Effector CD4-positive, alpha-beta T cell (primary cell): Measurements from ENCODE around the gene ERFE.

Experiments
- DNase-seq: peaks from one replicate; pipeline ENCODE4 v3.0.0-alpha.2; 2020

Gene ERFE

DNA sequence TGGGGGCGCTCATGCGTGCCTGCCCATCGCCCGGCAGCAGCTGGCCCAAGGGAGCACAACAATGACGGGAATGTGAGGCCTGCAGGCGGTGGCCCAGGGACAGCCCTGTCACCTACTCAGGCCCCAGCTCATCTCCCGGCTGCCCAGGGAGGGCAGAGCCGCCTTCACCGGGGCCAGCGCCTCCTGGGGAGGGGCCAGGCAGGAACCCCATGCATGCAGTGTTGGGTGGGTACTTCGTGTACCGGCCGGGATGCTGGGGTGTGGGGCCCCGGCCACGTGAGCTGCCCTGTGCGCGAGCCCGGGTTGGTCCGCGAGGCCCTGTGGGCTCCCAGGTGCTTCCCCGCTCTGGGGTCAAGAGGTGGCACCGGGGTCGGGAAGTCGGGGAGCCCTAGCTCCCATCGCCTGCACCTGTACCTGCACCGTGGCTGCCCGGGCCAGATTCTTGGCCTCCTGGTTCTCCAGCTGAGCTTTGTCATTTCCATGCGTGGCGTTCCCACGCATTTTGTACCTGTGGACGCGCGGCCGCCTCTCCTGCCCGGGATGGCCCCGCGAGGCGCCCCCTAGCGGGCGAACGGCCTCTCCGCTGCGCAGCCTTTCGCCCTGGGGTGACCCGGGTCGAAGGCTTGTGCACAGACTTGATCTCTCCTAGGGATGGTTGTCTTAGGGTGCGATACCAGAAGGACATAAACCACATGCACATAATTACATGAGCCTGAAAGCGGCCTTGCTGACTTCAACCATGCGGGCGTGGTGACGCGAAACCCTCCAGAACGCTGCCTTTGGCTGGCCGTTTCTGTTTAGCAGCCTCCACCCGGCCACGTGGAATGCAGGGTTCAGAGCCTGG is 19.4 kb upstream of the ERFE start:
- DNase-seq = no peak

DNA sequence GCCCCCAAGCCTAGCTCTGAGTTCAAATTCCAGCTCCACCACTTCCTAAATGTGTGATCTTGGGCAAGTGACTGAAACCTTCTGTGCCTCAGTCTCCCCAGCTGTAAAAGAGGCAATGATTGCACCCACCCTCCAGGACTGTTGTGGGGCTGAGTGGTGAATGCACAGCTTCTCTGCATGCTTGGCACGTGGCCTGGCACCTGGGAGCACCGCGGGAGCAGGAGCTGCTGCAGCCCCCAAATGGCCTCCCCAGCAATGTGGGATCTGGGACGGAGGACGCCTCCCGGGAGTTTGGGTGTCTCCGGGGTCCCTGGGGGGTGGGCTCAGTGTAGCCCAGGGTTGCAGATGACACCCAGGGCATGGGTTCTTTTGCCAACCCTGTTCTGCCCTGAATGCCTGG is 18.7 kb upstream of the ERFE start:
- DNase-seq = no peak

DNA sequence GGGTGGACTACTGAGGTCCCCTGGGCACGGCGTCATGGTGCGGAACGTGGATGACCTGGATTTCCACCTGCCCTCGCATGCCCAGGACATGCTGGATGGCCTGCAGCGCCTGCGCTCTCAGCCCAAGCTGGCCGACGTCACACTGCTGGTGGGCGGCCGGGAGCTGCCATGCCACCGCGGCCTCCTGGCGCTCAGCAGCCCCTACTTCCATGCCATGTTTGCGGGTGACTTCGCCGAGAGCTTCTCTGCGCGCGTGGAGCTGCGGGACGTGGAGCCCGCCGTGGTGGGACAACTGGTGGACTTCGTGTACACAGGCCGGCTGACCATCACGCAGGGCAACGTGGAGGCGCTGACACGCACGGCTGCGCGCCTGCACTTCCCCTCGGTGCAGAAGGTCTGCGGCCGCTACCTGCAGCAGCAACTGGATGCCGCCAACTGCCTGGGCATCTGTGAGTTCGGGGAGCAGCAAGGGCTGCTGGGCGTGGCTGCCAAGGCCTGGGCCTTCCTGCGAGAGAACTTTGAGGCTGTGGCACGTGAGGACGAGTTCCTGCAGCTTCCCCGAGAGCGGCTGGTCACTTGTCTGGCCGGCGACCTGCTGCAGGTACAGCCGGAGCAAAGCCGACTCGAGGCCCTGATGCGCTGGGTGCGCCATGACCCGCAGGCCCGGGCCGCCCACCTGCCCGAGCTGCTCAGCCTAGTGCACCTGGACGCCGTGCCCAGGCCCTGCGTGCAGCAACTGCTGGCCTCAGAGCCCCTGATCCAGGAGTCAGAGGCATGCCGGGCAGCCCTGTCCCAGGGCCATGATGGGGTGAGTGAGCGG is 17.8 kb upstream of the ERFE start:
- DNase-seq = no peak

DNA sequence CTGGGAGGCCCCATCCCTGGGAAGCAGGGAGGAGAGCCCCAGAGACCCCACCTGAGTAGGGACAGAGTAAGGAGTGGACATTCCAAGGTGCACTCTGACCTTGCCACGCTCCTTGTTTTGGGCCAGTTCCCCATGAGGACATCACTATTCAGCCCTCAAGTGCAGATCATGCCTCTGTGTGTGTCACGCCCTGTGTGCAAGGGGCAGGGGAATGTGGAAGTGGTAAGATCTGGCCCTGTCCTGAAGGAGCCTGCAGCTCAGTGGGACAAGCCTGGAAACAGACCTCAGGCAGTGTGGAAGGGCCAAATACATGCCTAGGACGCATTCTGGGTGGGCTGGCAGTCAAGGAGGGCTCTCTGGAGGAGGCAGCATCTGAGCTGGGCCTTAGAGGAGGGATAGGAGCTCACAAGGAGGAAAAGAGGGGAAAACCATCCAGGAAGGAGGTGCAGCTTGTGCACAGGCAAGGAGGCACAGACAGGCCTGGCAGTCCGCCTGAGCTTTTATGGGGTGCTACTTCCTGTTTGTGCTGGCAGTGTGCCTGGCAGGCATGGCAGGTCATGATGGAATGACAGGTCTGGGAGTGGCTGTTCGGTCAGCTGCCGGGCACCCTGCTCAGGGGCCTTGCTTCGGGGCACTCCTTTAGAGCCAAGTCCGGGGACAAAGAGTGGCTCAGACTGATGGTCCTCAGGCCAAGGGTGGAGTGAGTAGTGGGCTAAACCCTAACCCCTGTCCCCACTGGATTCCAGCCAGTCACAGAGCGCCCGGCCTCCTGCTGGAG is 17.0 kb upstream of the ERFE start:
- no peak for DNase-seq

DNA sequence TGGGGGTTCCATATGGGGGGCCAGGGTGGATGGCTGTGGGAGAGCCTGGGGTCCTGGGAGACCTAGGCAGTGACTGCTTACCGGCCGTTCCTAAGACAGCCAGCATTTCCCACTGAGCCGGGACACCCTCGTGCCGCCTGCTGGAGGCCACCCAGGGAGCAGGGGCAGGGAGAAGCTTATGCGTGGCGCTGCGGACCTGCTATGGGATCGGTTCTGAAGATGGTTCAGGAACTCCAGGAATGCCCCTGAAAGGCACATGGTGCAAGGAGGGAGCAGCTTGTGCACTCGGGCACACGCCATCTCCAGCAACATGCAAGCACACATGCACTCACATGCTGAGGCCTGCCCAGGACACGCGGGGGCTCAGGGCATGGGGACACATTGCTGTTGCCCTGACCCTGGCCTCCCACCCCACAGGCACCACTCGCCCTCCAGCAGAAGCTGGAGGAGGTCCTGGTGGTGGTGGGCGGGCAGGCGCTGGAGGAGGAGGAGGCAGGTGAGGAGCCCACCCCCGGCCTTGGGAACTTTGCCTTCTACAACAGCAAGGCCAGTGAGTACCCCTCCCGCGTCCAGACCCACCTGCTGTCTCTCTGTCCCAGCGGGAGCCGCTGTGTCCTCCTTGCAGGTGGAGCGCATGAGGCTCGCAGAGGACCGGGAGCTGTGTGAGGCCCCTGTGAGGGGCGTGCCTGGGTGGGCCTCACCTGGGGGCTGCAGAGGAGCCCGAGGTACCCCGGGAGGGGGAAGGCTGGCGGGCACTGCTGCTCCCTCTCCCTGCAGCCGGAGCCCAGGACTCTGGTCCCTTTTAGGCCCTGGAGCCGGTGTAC is 16.2 kb upstream of the ERFE start:
- DNase-seq = no peak

DNA sequence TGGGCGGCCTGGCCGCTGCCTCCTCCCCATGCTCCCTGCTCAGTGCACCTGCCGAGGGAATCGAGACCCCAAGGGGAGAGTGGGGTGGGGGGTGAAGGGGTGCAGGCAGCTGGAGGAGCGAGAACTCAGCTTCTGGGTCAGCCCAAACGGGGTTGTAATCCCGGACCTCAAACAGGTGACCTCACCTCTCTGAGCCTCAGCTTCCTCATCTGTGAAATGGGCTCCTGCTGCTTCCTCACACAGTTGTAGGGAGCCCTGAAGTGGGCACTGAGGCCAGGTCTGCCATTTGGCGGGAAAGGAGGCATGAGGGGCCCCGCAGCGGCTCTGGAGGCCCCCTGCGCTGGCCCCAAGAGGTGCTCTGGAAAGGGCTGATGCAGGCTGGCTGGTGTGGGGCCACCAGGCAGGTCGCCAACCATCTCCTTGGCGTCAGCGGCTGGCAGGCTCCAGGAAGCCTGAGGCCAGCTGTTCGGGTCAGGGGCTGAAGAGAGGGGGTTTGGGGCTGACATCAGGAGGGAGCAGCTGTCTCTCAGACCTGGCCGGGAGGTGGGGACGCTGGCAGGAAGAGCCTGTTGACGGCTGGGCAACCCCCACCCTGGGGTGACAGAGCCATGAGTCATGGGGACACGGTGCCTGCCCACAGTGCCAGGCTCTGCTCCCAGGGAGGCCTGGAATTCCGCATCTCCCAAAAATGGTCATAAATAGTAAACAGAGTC is 15.4 kb upstream of the ERFE start:
- DNase-seq = no peak

DNA sequence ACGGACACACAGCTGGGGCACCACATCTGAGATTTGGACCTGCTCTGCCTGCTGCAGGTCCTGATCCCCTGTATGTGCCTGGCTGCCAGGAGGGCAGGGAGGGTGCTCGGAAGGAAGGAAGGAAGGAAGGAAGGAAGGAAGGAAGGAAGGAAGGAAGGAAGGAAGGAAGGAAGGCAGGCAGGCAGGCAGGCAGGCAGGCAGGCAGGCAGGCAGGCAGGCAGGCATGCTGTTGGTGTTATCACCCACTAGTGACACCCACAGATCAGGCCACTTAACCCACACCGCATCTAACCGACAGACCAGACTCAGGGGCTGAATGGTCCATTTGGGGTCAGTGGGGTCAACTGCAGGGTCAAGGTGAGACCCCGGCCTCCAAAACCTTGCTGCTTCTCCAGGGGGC is 14.5 kb upstream of the ERFE start:
- DNase-seq = no peak

DNA sequence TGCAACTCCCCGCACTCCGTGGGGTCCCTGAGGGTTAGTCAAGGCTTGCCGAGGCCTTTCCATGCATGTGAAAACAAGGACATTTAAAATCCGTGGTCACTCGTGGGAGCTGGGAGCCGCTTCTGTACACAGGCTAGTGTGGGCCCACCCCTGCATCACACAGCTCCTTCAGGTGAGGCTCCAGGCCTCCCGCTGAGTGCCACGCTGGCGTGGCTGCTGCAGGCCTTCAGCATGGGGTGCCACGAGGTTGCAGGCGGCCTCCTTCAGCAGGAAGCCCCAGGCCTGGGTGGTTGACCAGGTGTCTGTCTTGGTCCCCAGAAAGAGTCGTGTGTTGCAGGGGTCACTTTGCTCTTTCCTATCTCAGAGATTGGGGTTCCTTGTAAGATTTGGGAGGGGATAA is 13.7 kb upstream of the ERFE start:
- DNase-seq = no peak

DNA sequence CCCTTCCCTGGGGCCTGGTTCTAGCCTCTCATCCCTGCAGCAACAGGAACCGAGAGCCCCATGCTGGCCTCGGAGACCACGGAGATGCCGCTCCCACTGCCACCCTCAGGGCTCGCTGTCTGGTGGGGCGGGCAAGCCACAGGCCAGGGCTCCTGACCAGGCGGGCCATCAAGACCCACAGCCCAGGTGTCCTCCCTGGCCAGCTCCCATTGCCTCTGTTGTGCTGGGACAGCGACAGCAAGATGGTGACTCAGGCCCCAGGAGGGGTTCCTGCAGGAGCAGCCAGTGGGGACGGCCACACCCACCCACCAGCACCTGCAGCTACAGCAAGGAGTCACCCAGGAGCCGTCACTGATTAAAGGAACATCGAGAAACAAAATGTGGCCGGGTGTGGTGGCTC is 12.9 kb upstream of the ERFE start:
- no peak for DNase-seq

DNA sequence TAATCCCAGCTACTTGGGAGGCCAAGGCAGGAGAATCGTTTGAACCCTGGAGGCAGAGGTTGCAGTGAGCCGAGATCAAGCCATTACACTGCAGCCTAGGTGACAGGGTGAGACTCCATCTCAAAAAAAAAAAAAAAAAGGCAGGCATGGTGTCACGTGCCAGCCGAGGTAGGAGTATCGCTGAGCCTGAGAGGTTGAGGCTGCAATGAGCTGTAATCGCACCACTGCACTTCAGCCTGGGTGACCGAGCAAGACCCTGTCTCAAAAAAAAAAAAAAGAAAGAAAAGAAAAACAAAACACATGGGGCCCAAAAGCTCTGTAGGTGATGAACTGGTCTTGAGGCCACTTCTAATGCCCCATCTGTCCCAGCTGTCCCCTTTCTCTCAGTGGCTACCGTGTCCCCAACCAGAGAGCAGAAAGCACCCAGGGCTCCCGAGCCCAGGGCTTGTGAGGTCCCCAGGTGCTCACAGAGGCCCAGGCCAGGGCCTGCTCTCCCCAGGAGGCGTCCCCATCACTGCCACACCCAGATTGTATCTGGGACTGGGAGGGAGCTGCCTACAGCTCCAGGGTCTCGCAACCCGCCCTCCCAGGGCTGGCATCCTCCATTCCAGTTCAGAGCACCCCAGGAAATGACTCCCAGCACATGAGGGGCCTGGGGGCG is 11.8 kb upstream of the ERFE start:
- no peak for DNase-seq

DNA sequence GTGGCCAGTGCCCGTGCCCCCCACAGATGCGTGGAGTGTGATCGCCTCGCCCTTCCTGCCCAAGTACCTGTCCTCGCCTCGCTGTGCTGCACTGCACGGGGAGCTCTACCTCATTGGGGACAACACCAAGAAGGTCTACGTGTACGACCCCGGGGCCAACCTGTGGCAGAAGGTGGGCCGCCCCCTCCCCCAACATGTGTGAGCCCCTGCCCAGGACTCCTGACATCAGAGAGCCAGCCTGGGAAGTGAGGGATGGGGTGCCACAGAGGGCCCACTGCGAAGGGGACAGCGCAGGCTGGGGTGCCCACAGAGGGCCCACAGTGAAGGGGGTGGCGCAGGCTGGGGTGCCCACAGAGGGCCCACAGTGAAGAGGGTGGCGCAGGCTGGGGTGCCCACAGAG is 9.8 kb upstream of the ERFE start:
- no peak for DNase-seq

DNA sequence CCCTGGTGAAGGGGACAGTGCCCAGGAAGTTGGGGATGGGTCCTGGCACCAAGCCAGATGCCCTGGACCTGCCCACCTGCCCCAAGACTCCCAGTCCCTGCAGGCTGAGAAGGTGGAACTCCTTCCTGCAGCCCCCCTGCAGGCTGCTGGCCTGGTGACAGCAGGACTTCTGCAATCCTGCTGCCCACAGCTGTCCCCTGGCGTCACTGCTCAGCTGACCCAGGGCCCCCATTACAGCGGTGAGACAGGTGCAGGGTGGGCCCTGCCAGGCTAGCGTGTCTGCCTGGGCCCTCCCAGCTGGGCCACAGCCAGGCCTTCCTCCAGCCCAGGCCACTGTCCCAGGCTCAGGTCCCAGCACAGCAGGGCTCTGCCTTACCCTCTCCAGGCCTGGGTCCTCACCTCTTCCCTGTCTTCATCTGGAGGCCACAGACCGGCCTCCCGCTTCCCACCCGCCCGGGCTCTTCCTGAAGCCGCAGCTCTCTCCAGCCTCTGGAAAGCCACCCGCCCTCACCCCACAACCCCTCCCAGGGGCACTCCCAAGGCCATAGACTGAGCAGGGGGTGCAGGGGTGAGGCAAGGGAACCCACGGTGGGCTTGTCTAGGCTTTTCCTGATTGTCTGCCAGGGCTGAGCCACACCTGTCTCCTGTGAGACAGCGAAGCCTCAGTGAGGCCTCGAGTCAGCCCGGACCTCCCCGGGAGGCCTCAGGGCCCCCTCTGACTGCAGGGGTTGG is 8.8 kb upstream of the ERFE start:
- DNase-seq = no peak

DNA sequence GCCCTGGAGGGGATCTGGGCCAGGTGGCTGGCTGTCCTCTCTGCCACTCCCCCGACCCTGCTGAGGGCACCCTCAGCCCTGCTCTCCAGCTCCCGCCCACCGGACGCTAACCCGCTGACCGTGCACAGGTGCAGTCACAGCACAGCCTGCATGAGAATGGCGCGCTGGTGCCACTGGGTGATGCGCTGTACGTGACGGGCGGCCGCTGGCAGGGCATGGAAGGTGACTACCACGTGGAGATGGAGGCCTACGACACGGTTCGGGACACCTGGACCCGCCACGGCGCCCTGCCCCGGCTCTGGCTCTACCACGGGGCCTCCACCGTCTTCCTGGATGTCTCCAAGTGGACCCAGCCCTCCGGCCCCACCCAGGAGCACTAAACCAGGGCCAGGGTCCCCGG is 8.1 kb upstream of the ERFE start:
- no peak for DNase-seq

DNA sequence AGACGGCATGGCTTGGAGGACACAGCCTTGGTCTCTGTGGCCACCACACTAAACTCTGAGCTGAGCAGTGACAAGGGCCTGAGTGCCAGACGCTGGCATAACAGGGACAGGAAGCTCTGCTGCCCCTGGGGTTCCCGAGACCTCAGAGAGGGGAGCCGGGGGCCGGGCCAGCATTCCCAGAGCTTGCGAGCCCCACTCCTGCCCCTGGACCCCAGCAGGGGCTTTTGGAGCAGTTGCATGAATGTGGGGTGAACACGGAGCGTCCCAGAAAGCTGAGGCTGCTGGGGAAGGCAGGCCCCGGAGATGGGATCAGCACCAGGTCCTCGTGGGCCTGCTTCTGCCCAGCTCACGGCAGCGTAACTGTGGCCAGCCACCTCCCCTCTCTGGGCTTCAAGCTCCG is 7.6 kb upstream of the ERFE start:
- no peak for DNase-seq

DNA sequence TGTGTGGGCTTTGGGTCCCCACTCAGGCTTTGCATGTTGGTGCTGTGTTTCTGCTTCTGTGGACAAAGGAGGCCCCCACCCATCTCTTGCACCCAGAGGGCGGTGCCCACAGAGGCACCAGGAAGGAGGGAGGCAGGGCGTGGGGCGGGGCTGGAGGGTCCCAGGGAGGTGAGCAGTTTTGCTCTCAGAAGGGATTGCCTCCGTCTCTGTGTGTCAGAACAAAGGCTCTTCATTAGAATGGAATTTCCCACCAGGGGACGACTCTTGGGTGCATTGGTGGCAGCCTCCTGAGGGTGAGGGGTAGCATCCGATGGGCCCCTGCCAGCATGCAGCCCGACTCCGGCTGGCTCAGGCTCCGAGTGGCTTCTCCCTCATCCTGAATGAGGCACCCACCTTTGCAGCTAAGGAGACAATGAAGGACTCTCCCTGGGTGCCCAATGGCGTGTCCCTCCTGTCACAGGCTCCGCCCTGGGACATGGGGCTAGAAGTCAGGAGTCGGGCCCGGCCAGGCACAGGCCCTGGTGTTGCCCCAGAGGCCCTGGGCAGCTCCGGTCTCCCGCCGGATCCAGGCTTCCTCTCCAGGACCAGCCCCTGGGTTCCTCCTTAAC is 7.0 kb upstream of the ERFE start:
- no peak for DNase-seq

DNA sequence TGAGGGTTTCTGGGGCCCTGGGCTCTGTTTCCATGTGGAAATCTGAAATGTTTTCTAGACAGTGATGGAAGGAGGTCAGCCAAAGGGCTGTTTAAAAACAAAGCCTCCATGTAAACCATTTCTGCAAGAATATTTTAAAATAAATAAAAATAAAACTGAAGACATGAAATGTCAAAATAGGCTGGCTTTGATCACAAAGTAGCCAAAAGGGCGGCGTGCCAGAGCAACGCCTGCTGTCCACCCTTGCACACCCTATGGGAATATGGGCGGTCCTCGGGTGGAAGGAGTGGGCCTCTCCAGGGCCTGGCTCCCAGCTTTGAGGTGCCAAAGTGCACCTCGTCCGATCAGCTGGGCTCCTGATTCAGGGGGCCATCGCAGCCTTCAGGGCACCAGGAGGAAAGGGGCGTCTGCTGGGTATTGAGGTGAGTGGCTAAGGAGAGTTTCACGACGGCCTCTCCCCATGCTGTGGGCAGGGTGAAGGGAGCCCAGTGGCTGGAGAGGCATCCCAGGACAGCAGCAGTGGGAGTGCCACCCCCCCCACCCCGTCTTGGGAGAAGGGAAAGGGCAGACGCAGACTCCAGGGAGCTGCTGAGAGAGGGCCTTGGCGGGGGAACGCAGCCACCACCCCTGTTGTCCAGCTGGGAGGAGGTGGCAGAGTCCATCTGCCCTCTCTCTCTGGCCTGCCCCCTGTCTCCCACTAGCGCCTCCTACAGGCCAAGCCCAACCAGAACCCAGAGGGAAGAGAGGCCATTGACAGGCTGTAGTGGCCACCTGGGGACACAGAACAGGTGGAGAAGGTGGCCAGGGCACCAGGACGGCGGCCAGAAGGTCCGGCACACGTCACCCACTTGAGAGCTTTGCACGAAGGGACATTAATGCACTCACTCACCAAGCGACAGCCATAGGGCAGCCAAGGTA is 5.7 kb upstream of the ERFE start:
- DNase-seq = no peak

DNA sequence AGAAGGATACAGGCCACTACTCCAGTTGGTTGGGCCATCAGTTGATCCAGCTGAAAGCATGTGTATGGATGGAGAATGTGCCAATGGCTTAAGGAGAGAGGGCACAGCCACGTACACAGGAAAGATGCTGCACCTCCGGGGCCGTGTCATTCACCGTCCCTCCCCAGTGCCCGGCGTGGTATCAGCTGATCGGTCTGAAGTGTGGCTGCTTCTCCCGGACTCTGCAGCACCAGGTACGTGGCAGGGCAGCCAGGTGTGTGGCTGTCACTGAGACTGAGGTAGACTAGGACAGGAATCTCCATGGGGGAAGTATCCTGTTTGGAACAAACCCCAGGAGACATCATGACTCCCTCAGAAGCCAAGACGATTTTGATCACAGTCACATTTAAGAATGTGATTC is 4.2 kb upstream of the ERFE start:
- DNase-seq = no peak

DNA sequence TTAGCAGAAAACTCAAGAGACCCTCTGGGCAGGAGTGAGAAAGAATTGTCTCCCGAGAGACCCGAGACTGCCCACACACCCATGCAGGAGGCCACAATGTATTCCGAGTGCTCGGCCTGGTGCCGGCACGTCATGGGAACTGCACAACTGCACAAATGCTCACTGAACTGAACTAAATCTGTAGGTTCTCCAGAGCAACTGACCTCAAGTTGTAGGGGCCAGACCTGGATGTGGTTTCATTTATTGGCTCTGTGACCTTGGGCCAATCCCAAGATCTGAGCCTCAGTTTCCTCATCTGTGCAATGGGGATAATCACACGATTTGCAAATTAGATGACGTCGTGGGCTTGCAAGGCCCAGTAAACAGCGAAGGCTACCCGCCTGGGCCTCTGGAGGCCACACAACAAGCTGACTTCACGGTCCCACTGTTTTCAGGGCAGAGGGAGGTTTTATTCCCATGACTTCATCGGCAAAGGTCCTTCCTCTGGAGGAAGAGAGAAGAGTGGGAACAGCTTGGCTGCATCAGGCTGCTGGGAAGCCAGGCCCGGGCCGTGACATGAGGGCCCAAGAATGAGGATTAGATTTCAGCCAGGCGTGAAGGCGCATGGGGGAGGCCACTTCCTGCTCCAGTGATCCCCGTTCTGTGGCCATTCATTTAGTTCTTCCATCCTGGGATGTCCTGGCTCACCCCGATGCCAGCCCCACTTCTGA is 3.6 kb upstream of the ERFE start:
- DNase-seq = no peak
